ENCODE results near the gene POGLUT2.

- TF ChIP-seq POLR2AphosphoS5 (IDR thresholded peaks at IDR 0.05; ENCODE audit: borderline replicate concordance, low read depth, low read length) (no peak), EZH2 (IDR thresholded peaks at IDR 0.05) (no peak)
Measured at GRCh38 chr13:102814793-102815192, 16.0 kb upstream of the POGLUT2 start.

Measured in SK-N-MC (cell line).